Astrocyte (in vitro differentiated cells and primary cell): Measurements from ENCODE around the gene ATP12A. TPM values are rescaled to one million over a fixed set of nuclear protein-coding genes. Genes with fewer than 3 reads are reported as not detected.
"Not testable (repeated sequence)": the region's sequence is repeated elsewhere in the genome, so short reads cannot be mapped to it uniquely, and the experiment has no call there.

Experiments
- DNase-seq: peaks from one replicate; pipeline ENCODE4 v3.0.0-alpha.2; 2010; ENCODE audit warnings: low read depth
- FAIRE-seq: peaks from 2 replicates; lab custom pipeline; 2011; peaks lifted over from hg19 to GRCh38; lab: Jason Lieb, UNC
- H2AFZ ChIP-seq: 2 replicates; pipeline ENCODE4 v1.6.0; 2012; ENCODE audit warnings: low read depth, low read length, inconsistent platforms
- H3K27ac ChIP-seq: 2 replicates; pipeline ENCODE4 v1.5.1; 2011; ENCODE audit warnings: low read depth, low read length, inconsistent platforms
- H3K27me3 ChIP-seq: 2 replicates; pipeline ENCODE4 v1.6.0; 2011; ENCODE audit warnings: low read length, inconsistent platforms; ENCODE audit not compliant: insufficient read depth
- H3K36me3 ChIP-seq: 2 replicates; pipeline ENCODE4 v1.5.1; 2011; ENCODE audit warnings: low read length, inconsistent platforms; ENCODE audit not compliant: insufficient read depth
- H3K4me1 ChIP-seq: 2 replicates; pipeline ENCODE4 v1.5.1; 2011; ENCODE audit warnings: low read length, inconsistent platforms; ENCODE audit not compliant: insufficient read depth
- H3K4me2 ChIP-seq: 2 replicates; pipeline ENCODE4 v1.6.0; 2012; ENCODE audit warnings: low read length, inconsistent platforms
- H3K4me3 ChIP-seq: 2 replicates; pipeline ENCODE4 v1.5.1; 2011; ENCODE audit warnings: low read depth, mild to moderate bottlenecking, low read length, inconsistent platforms; ENCODE audit not compliant: insufficient read depth
- H3K79me2 ChIP-seq: 2 replicates; pipeline ENCODE4 v1.6.0; 2012; ENCODE audit warnings: mild to moderate bottlenecking, low read length, inconsistent platforms; ENCODE audit not compliant: insufficient read depth
- H3K9ac ChIP-seq: 2 replicates; pipeline ENCODE4 v1.6.0; 2012; ENCODE audit warnings: mild to moderate bottlenecking, low read length, inconsistent platforms
- H3K9me3 ChIP-seq: 2 replicates; pipeline ENCODE4 v1.5.1; 2012; ENCODE audit warnings: low read depth, mild to moderate bottlenecking, low read length, inconsistent platforms; ENCODE audit not compliant: insufficient read depth
- H4K20me1 ChIP-seq: 2 replicates; pipeline ENCODE4 v1.6.0; 2012; ENCODE audit warnings: low read length, inconsistent platforms; ENCODE audit not compliant: insufficient read depth
- H3K27ac Mint-ChIP-seq: one replicate; pipeline ENCODE4 v1.8.0; 2021; ENCODE audit warnings: mild to moderate bottlenecking, mixed read lengths; ENCODE audit not compliant: unreplicated experiment
- H3K27me3 Mint-ChIP-seq: one replicate; pipeline ENCODE4 v1.8.0; 2021; ENCODE audit warnings: low read depth, mixed read lengths; ENCODE audit not compliant: unreplicated experiment
- H3K36me3 Mint-ChIP-seq: one replicate; pipeline ENCODE4 v1.8.0; 2021; ENCODE audit warnings: low read depth, mixed read lengths; ENCODE audit not compliant: unreplicated experiment
- H3K4me1 Mint-ChIP-seq: one replicate; pipeline ENCODE4 v1.8.0; 2021; ENCODE audit warnings: low read depth, mixed read lengths; ENCODE audit not compliant: unreplicated experiment
- H3K4me3 Mint-ChIP-seq: one replicate; pipeline ENCODE4 v1.8.0; 2021; ENCODE audit warnings: mild to moderate bottlenecking, moderate library complexity, mixed read lengths; ENCODE audit not compliant: unreplicated experiment
- H3K9me3 Mint-ChIP-seq: one replicate; pipeline ENCODE4 v1.8.0; 2021; ENCODE audit warnings: mild to moderate bottlenecking, mixed read lengths; ENCODE audit not compliant: unreplicated experiment
- CTCF ChIP-seq: IDR thresholded peaks from 2 replicates; pipeline ENCODE4 v1.5.1; 2011; ENCODE audit warnings: low read depth, mild to moderate bottlenecking, inconsistent platforms, low read length, moderate library complexity; ENCODE audit not compliant: insufficient read depth
- EZH2 ChIP-seq: IDR thresholded peaks from 2 replicates; pipeline ENCODE4 v1.6.1; 2012; ENCODE audit warnings: mild to moderate bottlenecking, low read length, inconsistent platforms; ENCODE audit not compliant: insufficient read depth
- total RNA-seq: library from RNA; stranded (reverse); gene quantifications from 2 replicates; pipeline ENCODE4 v1.2.1, GENCODE V29; 2021

ATP12A gene
- total RNA-seq, 1 donor from 2014 or later, result not detected

- no peak overlapping the region for H3K27ac Mint-ChIP-seq
Observed at GRCh38 chr13:24725379-24725778, 45.2 kb downstream of the ATP12A start.

GRCh38 chr13:24727731-24728601, 47.8 kb downstream of the ATP12A start:
- H3K36me3 Mint-ChIP-seq, result peaks cover 3% of the 10 kb centered on the region
- H3K4me3 ChIP-seq, result no peak overlapping the region
- H3K4me1 ChIP-seq, result no peaks in the 10 kb centered on the region
- H3K9me3 ChIP-seq, result no peaks in the 10 kb centered on the region
- DNase-seq, result peak; percentile 62
- H2AFZ ChIP-seq, result no peak overlapping the region
- H3K9ac ChIP-seq, result no peak overlapping the region
- no peak for FAIRE-seq
- H4K20me1 ChIP-seq, result no peaks in the 10 kb centered on the region
- H3K9me3 Mint-ChIP-seq, result peaks cover 9% of the 10 kb centered on the region
- peaks cover 36% of the 10 kb centered on the region for H3K27me3 Mint-ChIP-seq
- no peak overlapping the region for H3K27ac ChIP-seq
- H3K27me3 ChIP-seq, result no peaks in the 10 kb centered on the region
- H3K4me1 Mint-ChIP-seq, result no peaks in the 10 kb centered on the region
- H3K79me2 ChIP-seq, result no peaks in the 10 kb centered on the region
- H3K4me2 ChIP-seq, result no peak overlapping the region
- H3K27ac Mint-ChIP-seq, result no peak overlapping the region
- TF ChIP-seq EZH2, result no peak
- peak; percentile 74 for TF ChIP-seq CTCF
- H3K4me3 Mint-ChIP-seq, result no peak overlapping the region
- no peaks in the 10 kb centered on the region for H3K36me3 ChIP-seq

More at GRCh38 chr13:24725379-24725778, 45.2 kb downstream of the ATP12A start:
- Mint-ChIP-seq H3K36me3 (no peaks in the 10 kb centered on the region), H3K4me1 (no peaks in the 10 kb centered on the region), H3K4me3 (no peak overlapping the region), H3K27me3 (peaks cover 44% of the 10 kb centered on the region), H3K9me3 (no peaks in the 10 kb centered on the region)
- Histone ChIP-seq H3K9me3 (no peaks in the 10 kb centered on the region), H3K4me2 (no peak overlapping the region), H3K79me2 (no peaks in the 10 kb centered on the region), H3K4me1 (no peaks in the 10 kb centered on the region), H3K36me3 (no peaks in the 10 kb centered on the region), H3K4me3 (no peak overlapping the region), H4K20me1 (no peaks in the 10 kb centered on the region), H3K27me3 (no peaks in the 10 kb centered on the region), H3K27ac (no peak overlapping the region), H3K9ac (no peak overlapping the region), H2AFZ (no peak overlapping the region)
- no peak for TF ChIP-seq CTCF
- no peak for TF ChIP-seq EZH2
- DNase-seq, result no peak
- FAIRE-seq, result no peak

GRCh38 chr13:24730873-24731567, 50.8 kb downstream of the ATP12A start:
- not testable (repeated sequence) for H3K9me3 Mint-ChIP-seq, FAIRE-seq, H3K4me2 ChIP-seq, H3K36me3 Mint-ChIP-seq, H3K79me2 ChIP-seq, H3K36me3 ChIP-seq, H3K27me3 ChIP-seq, H3K27ac ChIP-seq, H2AFZ ChIP-seq, H3K4me3 ChIP-seq, H3K4me3 Mint-ChIP-seq, H4K20me1 ChIP-seq, DNase-seq, H3K4me1 ChIP-seq, H3K9me3 ChIP-seq, H3K9ac ChIP-seq, H3K4me1 Mint-ChIP-seq
- H3K27ac Mint-ChIP-seq, result peak overlapping the region; percentile 31
- H3K27me3 Mint-ChIP-seq, result peaks cover 12% of the 10 kb centered on the region
